ENCODE measurements around the gene MRPS2. TPM values are rescaled to one million over a fixed set of nuclear protein-coding genes. Genes with fewer than 3 reads are reported as not detected.

The MRPS2 gene
- total RNA-seq, 1 donor from 2014 or later: 50.1 TPM

DNA sequence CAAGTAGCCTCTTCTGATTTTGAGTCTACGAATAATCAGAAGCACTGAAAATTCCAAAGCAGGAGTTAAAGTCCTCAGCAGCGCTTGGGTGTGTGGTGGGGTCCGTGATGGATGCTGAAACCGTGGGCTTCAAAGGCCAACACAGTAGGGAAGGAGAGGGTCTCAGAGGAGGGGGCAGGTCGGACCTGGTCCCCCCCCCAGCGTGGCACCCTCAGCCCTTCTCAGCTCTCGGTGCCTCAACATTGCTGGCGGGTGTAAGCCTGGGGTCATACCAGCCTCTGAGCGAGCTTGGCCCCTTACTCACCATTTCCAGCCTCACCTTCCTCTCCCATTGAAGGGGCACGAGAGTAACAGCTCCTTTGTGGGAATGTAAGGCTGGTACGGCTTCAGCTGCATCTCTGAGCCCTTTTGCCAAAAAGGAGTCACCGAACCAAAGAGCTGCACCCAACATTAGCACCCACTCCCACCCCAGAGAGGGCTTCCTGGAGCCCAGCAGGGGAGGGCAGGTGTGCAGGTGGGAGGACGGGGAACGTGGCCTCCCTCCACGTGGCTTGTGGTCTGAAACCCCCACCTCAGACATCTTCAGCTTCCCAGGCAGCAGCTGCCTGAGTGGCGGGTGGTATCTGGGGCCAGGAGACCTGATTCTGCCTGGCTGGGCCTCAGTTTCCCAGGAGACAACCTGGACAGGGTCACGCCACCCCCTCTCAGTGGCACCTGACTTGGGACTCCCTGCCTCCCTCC is 14.0 kb downstream of the MRPS2 start:
- H3K27ac ChIP-seq: no peak overlapping the region
- TF ChIP-seq POLR2AphosphoS5 (IDR thresholded peaks at IDR 0.05; ENCODE audit: insufficient read depth in 1 of 2, low read depth in 1 of 2) (no peak), POLR2A (IDR thresholded peaks at IDR 0.05) (no peak)
- TF ChIP-seq, protein P1, sequence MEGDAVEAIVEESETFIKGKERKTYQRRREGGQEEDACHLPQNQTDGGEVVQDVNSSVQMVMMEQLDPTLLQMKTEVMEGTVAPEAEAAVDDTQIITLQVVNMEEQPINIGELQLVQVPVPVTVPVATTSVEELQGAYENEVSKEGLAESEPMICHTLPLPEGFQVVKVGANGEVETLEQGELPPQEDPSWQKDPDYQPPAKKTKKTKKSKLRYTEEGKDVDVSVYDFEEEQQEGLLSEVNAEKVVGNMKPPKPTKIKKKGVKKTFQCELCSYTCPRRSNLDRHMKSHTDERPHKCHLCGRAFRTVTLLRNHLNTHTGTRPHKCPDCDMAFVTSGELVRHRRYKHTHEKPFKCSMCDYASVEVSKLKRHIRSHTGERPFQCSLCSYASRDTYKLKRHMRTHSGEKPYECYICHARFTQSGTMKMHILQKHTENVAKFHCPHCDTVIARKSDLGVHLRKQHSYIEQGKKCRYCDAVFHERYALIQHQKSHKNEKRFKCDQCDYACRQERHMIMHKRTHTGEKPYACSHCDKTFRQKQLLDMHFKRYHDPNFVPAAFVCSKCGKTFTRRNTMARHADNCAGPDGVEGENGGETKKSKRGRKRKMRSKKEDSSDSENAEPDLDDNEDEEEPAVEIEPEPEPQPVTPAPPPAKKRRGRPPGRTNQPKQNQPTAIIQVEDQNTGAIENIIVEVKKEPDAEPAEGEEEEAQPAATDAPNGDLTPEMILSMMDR (IDR thresholded peaks at IDR 0.05): no peak
- no peaks in the 10 kb centered on the region for H3K27me3 ChIP-seq
- no peaks in the 10 kb centered on the region for H3K4me1 ChIP-seq
- no peaks in the 10 kb centered on the region for H3K36me3 ChIP-seq
- no peaks in the 10 kb centered on the region for H3K9me3 ChIP-seq
- DNase-seq (ENCODE audit: extremely low spot score in 2 of 2): no peak
- H3K4me3 ChIP-seq: no peak overlapping the region
- intact Hi-C loops (cut with DNase I): no loop called here

DNA sequence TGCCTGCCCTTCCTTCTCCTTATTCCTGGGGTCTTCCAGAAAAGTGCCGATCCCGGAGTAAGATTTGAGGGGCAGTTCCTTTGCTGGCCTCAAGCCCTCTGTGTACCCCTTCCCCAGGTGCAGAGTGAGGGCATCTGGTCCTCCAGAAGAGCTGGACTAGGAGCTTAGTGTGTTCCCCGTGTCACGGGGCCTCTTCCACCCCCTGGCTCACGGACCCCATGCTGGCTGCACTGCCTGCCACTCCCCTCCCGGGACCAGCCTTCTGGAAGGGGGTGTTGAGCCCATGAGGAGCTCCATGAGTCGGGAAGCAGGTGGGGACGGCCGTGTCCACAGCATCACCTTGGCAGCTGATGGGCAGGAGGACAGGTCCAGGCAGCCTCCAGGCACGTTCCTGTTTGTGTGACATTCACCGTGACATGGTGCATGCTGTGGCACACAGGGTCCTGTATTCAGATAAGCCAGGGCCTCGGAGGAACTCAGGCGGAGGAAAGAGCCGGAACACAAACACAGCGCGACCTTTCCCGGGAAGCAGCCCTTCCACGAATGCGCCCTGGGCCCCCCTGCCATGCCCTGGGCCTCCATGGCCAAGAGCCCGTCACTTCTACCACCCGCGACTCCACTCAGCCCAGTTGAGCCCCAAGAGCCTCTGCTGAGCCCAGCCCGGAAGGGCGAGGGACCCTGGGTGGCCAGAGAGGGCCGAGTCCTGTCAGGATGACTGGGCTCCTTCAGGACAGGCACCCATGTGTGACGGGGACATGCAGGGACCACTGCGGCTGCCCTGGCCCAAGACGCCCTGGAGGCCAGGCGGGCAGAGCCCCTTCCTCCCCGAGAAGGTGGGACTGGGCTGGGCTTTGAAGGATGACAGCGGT is 14.8 kb downstream of the MRPS2 start:
- Histone ChIP-seq H3K9me3 (no peaks in the 10 kb centered on the region), H3K4me3 (no peak overlapping the region), H3K4me1 (no peaks in the 10 kb centered on the region), H3K27ac (no peak overlapping the region), H3K27me3 (no peaks in the 10 kb centered on the region), H3K36me3 (no peaks in the 10 kb centered on the region)
- no peak for DNase-seq (ENCODE audit: extremely low spot score in 2 of 2)
- intact Hi-C loops (cut with DNase I): no loop called here
- TF ChIP-seq, protein P1 (IDR thresholded peaks at IDR 0.05): no peak
- TF ChIP-seq POLR2AphosphoS5 (IDR thresholded peaks at IDR 0.05; ENCODE audit: insufficient read depth in 1 of 2, low read depth in 1 of 2) (no peak), POLR2A (IDR thresholded peaks at IDR 0.05) (no peak)

DNA sequence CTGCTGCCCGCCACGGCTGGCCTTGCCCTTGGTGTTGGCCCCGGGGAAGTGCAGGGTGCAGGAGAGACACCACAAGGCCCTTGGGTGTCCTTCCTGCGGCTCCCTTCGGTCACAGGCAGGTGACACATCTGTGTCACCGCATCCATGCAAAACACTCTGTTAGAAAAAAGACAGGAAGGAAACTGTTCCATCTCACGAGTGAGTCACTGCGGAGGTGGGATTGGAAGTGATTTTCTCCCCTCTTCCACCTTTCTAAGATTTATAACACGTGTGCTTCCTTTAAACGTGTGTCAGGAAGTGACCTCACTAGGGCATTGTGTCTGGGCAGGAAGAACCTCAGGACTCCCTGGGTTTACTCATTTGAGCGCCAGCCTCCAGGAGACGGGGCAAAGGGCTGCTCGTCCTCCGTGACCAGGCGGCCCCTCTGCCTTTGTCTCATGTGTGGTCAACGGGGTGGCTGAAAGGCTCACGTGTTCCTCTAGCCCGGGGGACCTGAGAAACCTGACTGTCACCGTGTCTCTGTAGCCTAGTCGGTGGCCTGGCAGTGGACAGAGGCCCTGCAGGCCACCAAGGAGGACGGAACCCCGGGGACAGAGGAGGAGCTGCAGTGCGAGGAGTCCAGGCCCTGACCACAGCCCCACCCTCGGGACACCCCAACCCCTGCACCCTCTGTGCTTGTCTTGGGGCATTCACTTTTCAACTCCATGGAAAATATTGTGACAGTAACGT is 15.8 kb downstream of the MRPS2 start:
- Histone ChIP-seq H3K36me3 (no peaks in the 10 kb centered on the region), H3K27ac (no peak overlapping the region), H3K4me1 (no peaks in the 10 kb centered on the region), H3K9me3 (no peaks in the 10 kb centered on the region), H3K4me3 (no peak overlapping the region), H3K27me3 (no peaks in the 10 kb centered on the region)
- TF ChIP-seq POLR2A (IDR thresholded peaks at IDR 0.05) (no peak), POLR2AphosphoS5 (IDR thresholded peaks at IDR 0.05; ENCODE audit: insufficient read depth in 1 of 2, low read depth in 1 of 2) (no peak)
- TF ChIP-seq, protein P1 (IDR thresholded peaks at IDR 0.05): no peak
- no peak for DNase-seq (ENCODE audit: extremely low spot score in 2 of 2)
- intact Hi-C loops (cut with DNase I): no loop called here

DNA sequence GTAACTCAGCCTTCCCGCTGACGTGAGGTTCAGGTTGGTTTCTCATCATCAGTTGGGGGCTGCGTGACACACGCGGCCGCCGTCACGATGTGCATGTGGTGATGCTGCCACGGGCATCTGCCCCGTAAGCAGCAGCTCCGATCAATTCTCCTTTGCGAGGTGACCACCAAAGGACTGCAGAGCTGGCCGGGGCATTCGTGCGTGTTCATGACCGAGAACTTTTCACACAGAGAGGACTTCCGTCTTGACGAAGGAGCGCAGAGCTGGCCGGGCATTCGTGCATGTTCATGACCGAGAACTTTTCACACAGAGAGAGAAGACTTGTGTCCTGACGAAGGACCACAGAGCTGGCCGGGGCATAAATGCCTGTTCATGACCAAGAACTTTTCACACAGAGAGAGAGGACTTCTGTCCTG is 16.9 kb downstream of the MRPS2 start:
- intact Hi-C loops (cut with DNase I): no loop called here
- no peaks in the 10 kb centered on the region for H3K4me1 ChIP-seq
- no peaks in the 10 kb centered on the region for H3K36me3 ChIP-seq
- H3K4me3 ChIP-seq: no peak overlapping the region
- no peak for DNase-seq (ENCODE audit: extremely low spot score in 2 of 2)
- TF ChIP-seq, protein P1 (IDR thresholded peaks at IDR 0.05): no peak
- TF ChIP-seq POLR2A (IDR thresholded peaks at IDR 0.05) (no peak), POLR2AphosphoS5 (IDR thresholded peaks at IDR 0.05; ENCODE audit: insufficient read depth in 1 of 2, low read depth in 1 of 2) (no peak)
- no peak overlapping the region for H3K27ac ChIP-seq
- no peaks in the 10 kb centered on the region for H3K27me3 ChIP-seq
- no peaks in the 10 kb centered on the region for H3K9me3 ChIP-seq

Data from vagina (tissue), 2 donors.